D721Med (cell line): ENCODE results near the gene GABRB1.
"Not testable (repeated sequence)": the region's sequence is repeated elsewhere in the genome, so short reads cannot be mapped to it uniquely, and the experiment has no call there.

Source experiments
- DNase-seq: peaks from one replicate; pipeline ENCODE4 v3.0.0; 2011; ENCODE audit warnings: low spot score; ENCODE audit not compliant: insufficient read length
- FAIRE-seq: peaks from 2 replicates; lab custom pipeline; 2011; peaks lifted over from hg19 to GRCh38; lab: Jason Lieb, UNC
- TF ChIP-seq, protein P1 (sequence below): IDR thresholded peaks from 2 replicates; pipeline ENCODE4 v1.5.1; 2012; ENCODE audit warnings: mild to moderate bottlenecking, control low read depth; ENCODE audit not compliant: insufficient read depth; ENCODE audit errors: missing control alignments

GABRB1 gene

GRCh38 chr4:47367761-47368160 lies 336.4 kb downstream of the GABRB1 start:
- FAIRE-seq = no peak
- no peak for DNase-seq
- TF ChIP-seq, protein P1, sequence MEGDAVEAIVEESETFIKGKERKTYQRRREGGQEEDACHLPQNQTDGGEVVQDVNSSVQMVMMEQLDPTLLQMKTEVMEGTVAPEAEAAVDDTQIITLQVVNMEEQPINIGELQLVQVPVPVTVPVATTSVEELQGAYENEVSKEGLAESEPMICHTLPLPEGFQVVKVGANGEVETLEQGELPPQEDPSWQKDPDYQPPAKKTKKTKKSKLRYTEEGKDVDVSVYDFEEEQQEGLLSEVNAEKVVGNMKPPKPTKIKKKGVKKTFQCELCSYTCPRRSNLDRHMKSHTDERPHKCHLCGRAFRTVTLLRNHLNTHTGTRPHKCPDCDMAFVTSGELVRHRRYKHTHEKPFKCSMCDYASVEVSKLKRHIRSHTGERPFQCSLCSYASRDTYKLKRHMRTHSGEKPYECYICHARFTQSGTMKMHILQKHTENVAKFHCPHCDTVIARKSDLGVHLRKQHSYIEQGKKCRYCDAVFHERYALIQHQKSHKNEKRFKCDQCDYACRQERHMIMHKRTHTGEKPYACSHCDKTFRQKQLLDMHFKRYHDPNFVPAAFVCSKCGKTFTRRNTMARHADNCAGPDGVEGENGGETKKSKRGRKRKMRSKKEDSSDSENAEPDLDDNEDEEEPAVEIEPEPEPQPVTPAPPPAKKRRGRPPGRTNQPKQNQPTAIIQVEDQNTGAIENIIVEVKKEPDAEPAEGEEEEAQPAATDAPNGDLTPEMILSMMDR = no peak

- no peak for FAIRE-seq
- no peak for DNase-seq
- TF ChIP-seq, protein P1 = no peak
Observed at GRCh38 chr4:47368211-47368610, 336.8 kb downstream of the GABRB1 start.

- no peak for FAIRE-seq
- TF ChIP-seq, protein P1 = no peak
- DNase-seq = no peak
Observed at GRCh38 chr4:47372561-47372960, 341.2 kb downstream of the GABRB1 start.

DNA sequence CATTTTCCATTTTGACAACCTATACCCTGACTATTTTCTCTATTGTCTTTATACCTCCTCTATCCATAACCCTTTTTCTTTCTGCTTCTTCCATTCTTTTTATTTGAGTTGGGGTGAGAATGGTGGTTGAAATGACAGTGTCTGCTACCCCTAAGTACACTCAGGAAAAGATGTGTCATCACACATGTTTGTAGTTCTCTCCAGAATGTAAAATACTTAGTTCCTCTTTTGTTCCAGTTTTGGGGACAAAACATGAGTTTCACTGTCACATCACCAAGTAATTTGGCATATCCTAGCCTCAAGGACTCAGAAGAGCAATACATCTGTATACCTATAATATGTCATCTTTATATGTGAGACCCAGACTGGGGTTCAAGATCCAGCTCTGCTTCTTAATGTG lies 341.8 kb downstream of the GABRB1 start:
- FAIRE-seq (no peak), DNase-seq (no peak)
- TF ChIP-seq, protein P1 = no peak

- no peak for DNase-seq
- TF ChIP-seq, protein P1 = no peak
- no peak for FAIRE-seq
Observed at GRCh38 chr4:47373709-47374108, 342.3 kb downstream of the GABRB1 start.

DNA sequence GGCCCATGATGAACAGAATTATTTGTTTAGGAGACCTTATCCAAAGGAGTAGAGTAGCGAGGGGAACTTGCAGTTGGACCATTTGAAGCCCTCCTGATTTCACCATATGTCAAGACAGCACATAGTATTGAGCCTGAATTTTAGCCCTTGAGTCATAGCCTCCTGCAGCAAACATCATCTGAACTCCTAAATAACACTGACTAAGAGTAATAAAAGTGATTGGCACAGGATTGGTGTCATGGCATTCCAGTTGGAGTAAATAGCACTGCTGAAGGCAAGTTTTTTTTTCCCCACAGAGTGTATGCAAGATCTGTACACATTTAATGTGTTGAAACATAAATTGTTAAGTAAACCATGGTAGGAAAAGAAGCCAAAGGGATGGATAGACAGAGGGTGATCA lies 343.1 kb downstream of the GABRB1 start:
- DNase-seq (no peak), FAIRE-seq (no peak)
- TF ChIP-seq, protein P1 = no peak

DNA sequence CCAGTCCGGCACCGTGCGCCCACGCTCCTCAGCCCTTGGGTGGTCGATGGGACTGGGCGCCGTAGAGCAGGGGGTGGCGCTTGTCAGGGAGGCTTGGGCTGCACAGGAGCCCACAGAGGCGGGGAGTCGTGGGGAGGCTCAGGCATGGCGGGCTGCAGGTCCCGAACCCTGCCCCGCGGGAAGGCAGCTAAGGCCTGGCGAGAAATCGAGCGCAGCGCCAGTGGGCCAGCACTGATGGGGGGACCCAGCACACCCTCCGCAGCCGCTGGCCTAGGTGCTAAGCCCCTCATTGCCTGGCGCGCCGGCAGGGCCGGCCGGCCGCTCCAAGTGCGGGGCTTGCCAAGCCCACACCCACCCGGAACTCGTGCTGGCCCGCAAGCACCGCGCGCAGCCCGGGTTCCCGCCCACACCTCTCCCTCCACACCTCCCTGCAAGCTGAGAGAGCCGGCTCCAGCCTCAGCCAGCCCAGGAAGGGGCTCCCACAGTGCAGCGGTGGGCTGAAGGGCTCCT lies 346.7 kb downstream of the GABRB1 start:
- not testable (repeated sequence) for DNase-seq, FAIRE-seq

DNA sequence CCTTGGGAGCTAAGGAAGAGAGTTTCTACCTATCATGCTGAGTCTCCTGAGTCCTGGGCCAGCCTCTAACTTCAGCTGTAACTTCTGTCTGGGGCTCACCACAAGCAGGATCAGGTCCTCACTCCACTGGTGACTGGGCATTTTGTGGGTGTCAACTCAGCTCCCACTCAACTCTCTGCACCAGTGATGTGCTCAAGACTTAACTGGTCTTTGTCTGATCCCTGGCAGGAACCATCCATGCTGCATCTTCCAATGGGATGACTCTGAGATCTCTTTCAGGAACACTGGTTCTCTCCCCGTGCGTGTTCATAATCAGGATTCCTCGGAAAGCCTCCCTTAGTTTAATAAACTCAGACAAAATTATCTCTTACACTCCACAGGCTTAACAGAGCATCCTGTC lies 349.8 kb downstream of the GABRB1 start:
- TF ChIP-seq, protein P1 = no peak
- FAIRE-seq = no peak
- no peak for DNase-seq
